ENCODE results near the gene CRBN.

GRCh38 chr3:3172627-3173026, 6.9 kb downstream of the CRBN start:
- TF ChIP-seq POLR2A (IDR thresholded peaks at IDR 0.05; ENCODE audit: low read depth, low read length) (no peak), POLR2AphosphoS5 (IDR thresholded peaks at IDR 0.05; ENCODE audit: low read depth, low read length) (no peak)
